Bronchial epithelial cell (primary cell): ENCODE data around the gene COG2. TPM values are rescaled to one million over a fixed set of nuclear protein-coding genes. Genes with fewer than 3 reads are reported as not detected.
"Not testable (repeated sequence)": the region's sequence is repeated elsewhere in the genome, so short reads cannot be mapped to it uniquely, and the experiment has no call there.

Experiments used
- DNase-seq: peaks from one replicate; pipeline ENCODE4 v3.0.0-alpha.2; 2010; ENCODE audit warnings: low read depth
- FAIRE-seq: peaks from 2 replicates; lab custom pipeline; 2011; peaks lifted over from hg19 to GRCh38; lab: Jason Lieb, UNC
- H3K27me3 ChIP-seq: 2 replicates; pipeline ENCODE4 v1.5.1; 2011; ENCODE audit warnings: low read length; ENCODE audit not compliant: control insufficient read depth, insufficient read depth
- H3K36me3 ChIP-seq: 2 replicates; pipeline ENCODE4 v1.5.1; 2011; ENCODE audit warnings: low read length; ENCODE audit not compliant: control insufficient read depth, insufficient read depth
- H3K4me3 ChIP-seq: 2 replicates; pipeline ENCODE4 v1.5.1; 2011; ENCODE audit warnings: mild to moderate bottlenecking, low read depth, low read length, control low read depth
- CTCF ChIP-seq: IDR thresholded peaks from 2 replicates; pipeline ENCODE4 v1.5.1; 2011; ENCODE audit warnings: mild to moderate bottlenecking, moderate library complexity, low read length, control low read depth, inconsistent platforms; ENCODE audit not compliant: insufficient read depth, severe bottlenecking
- total RNA-seq: library from RNA; depleted of rRNA; stranded (reverse); fragments of >200 nt; gene quantifications from 2 replicates; pipeline ENCODE4 v1.2.1, GENCODE V29; 2014

Gene COG2
- total RNA-seq, 1 donor from 2014 or later: 16.8 TPM

GRCh38 chr1:230598745-230599144, 43.5 kb upstream of the COG2 start:
- no peak for TF ChIP-seq CTCF
- Histone ChIP-seq H3K36me3 (no peaks in the 10 kb centered on the region), H3K27me3 (peaks cover 4% of the 10 kb centered on the region), H3K4me3 (no peak overlapping the region)
- FAIRE-seq (no peak), DNase-seq (no peak)

DNA sequence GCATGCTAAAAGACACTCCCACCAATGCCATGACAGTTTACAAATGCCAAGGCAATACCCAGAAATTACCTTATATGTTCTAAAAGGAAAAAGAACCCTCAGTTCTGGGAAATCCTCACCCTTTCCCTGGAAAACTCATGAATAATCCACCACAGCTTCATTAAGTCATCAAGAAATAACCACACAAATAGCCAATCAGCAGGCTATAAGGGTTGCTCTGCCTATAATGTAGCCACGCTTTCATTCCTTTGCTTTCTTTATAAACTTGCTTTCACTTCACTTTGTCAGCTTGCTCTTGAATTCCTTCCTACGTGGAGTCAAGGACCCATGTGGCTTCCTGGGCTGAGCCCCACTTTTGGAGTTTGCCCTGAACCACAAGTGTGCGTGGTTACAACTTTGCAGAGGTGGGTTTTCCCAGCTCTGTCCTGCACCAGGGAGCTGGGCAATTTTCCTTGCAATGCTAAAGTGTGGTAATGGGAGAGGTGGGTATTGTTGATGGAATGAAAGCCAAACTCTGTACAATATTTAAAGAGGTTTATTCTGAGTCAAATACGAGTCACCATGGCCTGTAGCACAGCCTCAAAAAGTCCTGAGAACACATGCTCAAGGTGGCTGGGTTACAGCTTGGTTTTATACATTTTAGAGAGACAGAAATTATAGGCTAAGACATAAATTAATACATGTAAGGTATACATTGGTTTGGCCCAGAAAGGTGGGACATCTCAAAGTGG, 42.2 kb upstream of the COG2 start:
- peak; percentile 44 for DNase-seq
- FAIRE-seq: no peak

DNA sequence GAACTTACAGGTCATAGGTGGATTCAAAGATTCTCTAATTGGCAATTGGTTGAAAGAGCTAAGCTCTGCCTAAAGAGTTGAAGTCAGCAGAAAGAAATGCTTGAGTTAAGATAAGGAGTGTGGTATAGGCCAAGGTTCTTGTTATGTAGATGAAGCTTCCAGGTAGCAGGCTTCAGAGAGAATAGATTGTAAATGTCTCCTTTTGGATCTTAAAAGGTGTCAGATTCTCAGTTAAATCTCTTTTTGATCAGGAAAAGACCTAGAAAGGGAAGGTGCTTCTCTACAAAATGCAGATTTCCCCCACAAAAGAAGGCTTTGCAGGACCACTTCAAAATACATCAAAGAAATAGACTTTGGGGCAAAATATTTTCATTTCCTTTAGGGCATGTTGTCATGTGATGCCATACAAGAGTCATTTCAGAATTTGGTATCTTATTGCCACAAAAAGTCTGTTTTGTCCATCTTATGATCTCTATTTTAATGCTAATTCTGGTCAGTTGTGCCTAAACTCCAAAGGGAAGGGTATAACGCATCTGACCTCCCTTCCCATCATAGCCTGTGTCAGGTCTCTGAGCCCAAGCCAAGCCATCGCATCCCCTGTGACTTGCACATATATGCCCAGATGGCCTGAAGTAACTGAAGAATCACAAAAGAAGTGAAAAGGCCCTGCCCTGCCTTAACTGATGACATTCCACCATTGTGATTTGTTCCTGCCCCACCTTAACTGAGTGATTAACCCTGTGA, 41.5 kb upstream of the COG2 start:
- H3K27me3 ChIP-seq, DNase-seq, H3K4me3 ChIP-seq, FAIRE-seq, H3K36me3 ChIP-seq: not testable (repeated sequence)

More for the DNA sequence above, 42.2 kb upstream of the COG2 start:
- no peaks in the 10 kb centered on the region for H3K36me3 ChIP-seq
- H3K4me3 ChIP-seq: no peak overlapping the region
- no peak for TF ChIP-seq CTCF
- H3K27me3 ChIP-seq: peaks cover 4% of the 10 kb centered on the region

DNA sequence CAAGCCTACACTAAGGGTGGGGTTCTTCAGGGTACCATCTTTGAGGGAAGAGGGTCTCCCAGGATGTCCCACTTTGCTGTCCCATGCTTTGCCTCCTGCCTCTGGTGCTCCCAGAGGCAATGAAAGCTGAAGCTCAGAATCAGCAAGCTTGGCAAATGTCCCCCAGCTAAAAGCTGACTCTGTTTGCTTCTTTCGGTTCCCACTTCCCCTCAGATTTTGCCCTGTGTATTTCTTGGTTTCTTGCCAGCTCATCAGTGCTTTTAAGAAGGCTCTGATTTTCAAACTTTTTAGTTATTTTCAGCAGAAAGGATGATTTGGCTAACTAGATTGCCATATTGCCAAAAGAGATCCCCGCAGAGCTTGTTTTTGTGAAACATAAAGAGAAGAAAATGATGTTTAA, 33.1 kb upstream of the COG2 start:
- Histone ChIP-seq H3K4me3 (no peak overlapping the region), H3K27me3 (no peaks in the 10 kb centered on the region), H3K36me3 (no peaks in the 10 kb centered on the region)
- FAIRE-seq (no peak), DNase-seq (no peak)
- no peak for TF ChIP-seq CTCF

- H3K4me3 ChIP-seq: no peak overlapping the region
- no peak for TF ChIP-seq CTCF
- H3K36me3 ChIP-seq: no peaks in the 10 kb centered on the region
- DNase-seq: no peak
- H3K27me3 ChIP-seq: no peaks in the 10 kb centered on the region
- FAIRE-seq: no peak
These were observed 31.7 kb upstream of the COG2 start for GRCh38 chr1:230610589-230610988.

- FAIRE-seq (no peak), DNase-seq (no peak)
- Histone ChIP-seq H3K27me3 (no peaks in the 10 kb centered on the region), H3K4me3 (no peak overlapping the region), H3K36me3 (no peaks in the 10 kb centered on the region)
- no peak for TF ChIP-seq CTCF
These were observed 31.0 kb upstream of the COG2 start for GRCh38 chr1:230611128-230611877.
